Measurements from ENCODE around the gene TMEM260.

DNA sequence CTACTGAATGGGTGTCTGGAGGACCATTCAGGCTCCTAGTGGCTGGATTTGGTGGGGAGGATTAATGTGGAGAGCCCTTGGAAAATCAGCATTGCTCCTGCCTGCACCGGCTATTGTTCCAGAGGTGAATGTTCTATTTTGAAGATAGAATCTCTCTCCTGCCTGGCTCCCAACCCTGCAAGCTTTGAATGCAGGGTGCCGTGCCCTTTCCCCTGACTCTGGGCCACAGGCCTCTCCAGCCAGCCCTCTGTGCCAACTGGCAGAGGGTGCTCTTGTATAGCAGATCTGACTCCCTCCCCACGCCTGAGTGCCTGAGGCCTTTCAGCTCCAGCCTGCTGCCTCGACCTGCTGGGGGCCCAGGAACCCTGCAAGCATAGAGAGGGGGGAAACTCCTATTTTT, 106.8 kb downstream of the TMEM260 start:
- TF ChIP-seq, protein P1, sequence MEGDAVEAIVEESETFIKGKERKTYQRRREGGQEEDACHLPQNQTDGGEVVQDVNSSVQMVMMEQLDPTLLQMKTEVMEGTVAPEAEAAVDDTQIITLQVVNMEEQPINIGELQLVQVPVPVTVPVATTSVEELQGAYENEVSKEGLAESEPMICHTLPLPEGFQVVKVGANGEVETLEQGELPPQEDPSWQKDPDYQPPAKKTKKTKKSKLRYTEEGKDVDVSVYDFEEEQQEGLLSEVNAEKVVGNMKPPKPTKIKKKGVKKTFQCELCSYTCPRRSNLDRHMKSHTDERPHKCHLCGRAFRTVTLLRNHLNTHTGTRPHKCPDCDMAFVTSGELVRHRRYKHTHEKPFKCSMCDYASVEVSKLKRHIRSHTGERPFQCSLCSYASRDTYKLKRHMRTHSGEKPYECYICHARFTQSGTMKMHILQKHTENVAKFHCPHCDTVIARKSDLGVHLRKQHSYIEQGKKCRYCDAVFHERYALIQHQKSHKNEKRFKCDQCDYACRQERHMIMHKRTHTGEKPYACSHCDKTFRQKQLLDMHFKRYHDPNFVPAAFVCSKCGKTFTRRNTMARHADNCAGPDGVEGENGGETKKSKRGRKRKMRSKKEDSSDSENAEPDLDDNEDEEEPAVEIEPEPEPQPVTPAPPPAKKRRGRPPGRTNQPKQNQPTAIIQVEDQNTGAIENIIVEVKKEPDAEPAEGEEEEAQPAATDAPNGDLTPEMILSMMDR (IDR thresholded peaks at IDR 0.05 in 4 of 5, conservative IDR thresholded peaks at IDR 0.05 in 1 of 5): no peak
- no peak for TF ChIP-seq POLR2A (IDR thresholded peaks at IDR 0.05)
